OCI-LY7 (cell line): ENCODE data around the gene IGFN1.

Experiments used
- CTCF ChIP-seq: fragments of 200-600 bp; sonication (generic); conservative IDR thresholded peaks from 2 replicates; pipeline ENCODE4 v1.5.1; 2014; ENCODE audit warnings: mild to moderate bottlenecking, antibody characterized with exemption, low read length, moderate library complexity, mixed read lengths
- EZH2phosphoT487 ChIP-seq: fragments of 200-600 bp; sonication (generic); IDR thresholded peaks from 2 replicates; pipeline ENCODE4 v1.6.1; 2018; ENCODE audit warnings: low read depth, borderline replicate concordance, mild to moderate bottlenecking, mixed run types, antibody characterized with exemption, low read length, moderate library complexity, mixed read lengths

GRCh38 chr1:201275253-201275666, 84.6 kb downstream of the IGFN1 start:
- TF ChIP-seq EZH2phosphoT487 (no peak), CTCF (no peak)
